Calu3 (cell line): ENCODE data around the gene GLS. TPM values are rescaled to one million over a fixed set of nuclear protein-coding genes. Genes with fewer than 3 reads are reported as not detected.

Experiments
- BruUV-seq: library from RNA; stranded (reverse); fragments of 400-500 nt; replicated peaks from 2 replicates; lab custom pipeline; 2021; lab: Mats Ljungman, UMichigan
- CTCF ChIA-PET: fragments of 300-600 bp; sonication (Branson Sonifier 250); formaldehyde crosslinking; loops from one replicate; lab custom pipeline; 2022; ENCODE audit warnings: antibody characterized with exemption; lab: Charles Lee
- DNase-seq: peaks from one replicate; pipeline ENCODE4 v3.0.0; 2022
- H3K27ac Mint-ChIP-seq: one replicate; pipeline ENCODE4 v1.8.0; 2022; ENCODE audit warnings: mixed read lengths; ENCODE audit not compliant: unreplicated experiment
- H3K27me3 Mint-ChIP-seq: one replicate; pipeline ENCODE4 v1.8.0; 2022; ENCODE audit warnings: mixed read lengths; ENCODE audit not compliant: unreplicated experiment
- H3K36me3 Mint-ChIP-seq: one replicate; pipeline ENCODE4 v1.8.0; 2022; ENCODE audit warnings: mild to moderate bottlenecking, moderate library complexity, mixed read lengths; ENCODE audit not compliant: insufficient read depth, unreplicated experiment
- H3K4me1 Mint-ChIP-seq: one replicate; pipeline ENCODE4 v1.8.0; 2022; ENCODE audit warnings: mild to moderate bottlenecking, low read depth, mixed read lengths; ENCODE audit not compliant: unreplicated experiment
- H3K4me3 Mint-ChIP-seq: one replicate; pipeline ENCODE4 v1.8.0; 2022; ENCODE audit warnings: mild to moderate bottlenecking, low read depth, moderate library complexity, mixed read lengths; ENCODE audit not compliant: unreplicated experiment
- H3K9me3 Mint-ChIP-seq: one replicate; pipeline ENCODE4 v1.8.0; 2022; ENCODE audit warnings: low read depth, mixed read lengths; ENCODE audit not compliant: unreplicated experiment
- CTCF ChIP-seq: fragments of 200-600 bp; IDR thresholded peaks from one replicate; pipeline ENCODE4 v1.8.0; 2022; ENCODE audit warnings: antibody characterized with exemption; ENCODE audit not compliant: unreplicated experiment
- intact Hi-C: fragments of 100-400 bp; cut with micrococcal nuclease; formaldehyde crosslinking; loops from one replicate; pipeline ENCODE4 v1.10.0; 2022; ENCODE audit not compliant: unreplicated experiment
- total RNA-seq: library from RNA; stranded (reverse); gene quantifications from 2 replicates; pipeline ENCODE4 v1.2.3, GENCODE V29; 2022

GLS gene
- total RNA-seq, 1 experiment from 2014 or later, result 115 TPM

GRCh38 chr2:190889175-190889943 is 8.7 kb downstream of the GLS start:
- Mint-ChIP-seq H3K4me1 (peaks cover 56% of the 10 kb centered on the region), H3K4me3 (peak overlapping the region; percentile 10), H3K9me3 (no peaks in the 10 kb centered on the region), H3K36me3 (peaks cover 14% of the 10 kb centered on the region), H3K27ac (peak overlapping the region; percentile 39), H3K27me3 (no peaks in the 10 kb centered on the region)
- CTCF ChIA-PET, result no interaction called here
- BruUV-seq, result no TSS peak
- intact Hi-C loops, result no loop called here
- no peak for TF ChIP-seq CTCF
- no peak for DNase-seq

GRCh38 chr2:190891372-190891771 is 10.8 kb downstream of the GLS start:
- peaks cover 8% of the 10 kb centered on the region for H3K36me3 Mint-ChIP-seq
- no peaks in the 10 kb centered on the region for H3K27me3 Mint-ChIP-seq
- CTCF ChIA-PET, result interaction anchor here (1.5 kb wide), 1 partner anchor 56 kb away, joined by 4 read pairs; no protein-coding TSS in a partner anchor
- BruUV-seq, result no TSS peak
- no peak overlapping the region for H3K4me3 Mint-ChIP-seq
- no peak for TF ChIP-seq CTCF
- H3K4me1 Mint-ChIP-seq, result peaks cover 48% of the 10 kb centered on the region
- peak overlapping the region; percentile 13 for H3K27ac Mint-ChIP-seq
- no peak for DNase-seq
- intact Hi-C loops, result no loop called here
- no peaks in the 10 kb centered on the region for H3K9me3 Mint-ChIP-seq

GRCh38 chr2:190891889-190892288 is 11.3 kb downstream of the GLS start:
- DNase-seq, result no peak
- no peak for TF ChIP-seq CTCF
- Mint-ChIP-seq H3K27ac (no peak overlapping the region), H3K36me3 (peaks cover 13% of the 10 kb centered on the region), H3K4me1 (peaks cover 53% of the 10 kb centered on the region), H3K27me3 (no peaks in the 10 kb centered on the region), H3K9me3 (no peaks in the 10 kb centered on the region), H3K4me3 (no peak overlapping the region)
- CTCF ChIA-PET, result interaction anchor here (1.5 kb wide), 1 partner anchor 56 kb away, joined by 4 read pairs; no protein-coding TSS in a partner anchor
- BruUV-seq, result no TSS peak
- intact Hi-C loops, result no loop called here

GRCh38 chr2:190893157-190893556 is 12.5 kb downstream of the GLS start:
- Mint-ChIP-seq H3K36me3 (peaks cover 15% of the 10 kb centered on the region), H3K4me1 (peaks cover 45% of the 10 kb centered on the region), H3K4me3 (no peak overlapping the region), H3K27ac (no peak overlapping the region), H3K27me3 (no peaks in the 10 kb centered on the region), H3K9me3 (no peaks in the 10 kb centered on the region)
- no peak for TF ChIP-seq CTCF
- CTCF ChIA-PET, result interaction anchor here (0.6 kb wide), 1 partner anchor 98 kb away, joined by 3 read pairs; no protein-coding TSS in a partner anchor
- no peak for DNase-seq
- intact Hi-C loops, result no loop called here
- no TSS peak for BruUV-seq
